Keratinocyte (primary cell): ENCODE measurements around the gene STK24.

Source experiments
- CTCF ChIP-seq, 3 experiments: IDR thresholded peaks in 1 of 3; conservative IDR thresholded peaks in 1 of 3; optimal IDR thresholded peaks in 1 of 3; 2 replicates in 2 of 3; 3 replicates in 1 of 3; pipeline versions ENCODE3 to v1.5.1; 2011; ENCODE audit warnings: low read length in 3 of 3, mild to moderate bottlenecking in 3 of 3, moderate library complexity in 2 of 3, control low read depth in 1 of 3, inconsistent platforms in 1 of 3; ENCODE audit not compliant: insufficient read depth in 2 of 3; ENCODE audit errors: extremely low read depth in 1 of 3
- EZH2 ChIP-seq: IDR thresholded peaks from one replicate; pipeline ENCODE4 v1.6.1; 2012; ENCODE audit warnings: inconsistent platforms, mild to moderate bottlenecking, low read length, moderate library complexity

- TF ChIP-seq CTCF (optimal IDR thresholded peaks at IDR 0.05 in 1 of 3, IDR thresholded peaks at IDR 0.05 in 1 of 3, conservative IDR thresholded peaks at IDR 0.05 in 1 of 3; ENCODE audit: extremely low read depth in 1 of 3, insufficient read depth in 2 of 3, low read length in 3 of 3) (no peak), EZH2 (no peak)
Measured at GRCh38 chr13:98527526-98527925, 49.4 kb downstream of the STK24 start.
